Endothelial cell of umbilical vein (primary cell): ENCODE results near the gene EPRS1.

Experiments
- CTCF ChIP-seq, 2 donors: IDR thresholded peaks; 1 replicate in 1 of 2; 2 replicates in 1 of 2; pipeline ENCODE4 v1.5.1; 2011; ENCODE audit warnings: low read length in 2 of 2, mild to moderate bottlenecking in 2 of 2, moderate library complexity in 2 of 2, control low read depth in 1 of 2, inconsistent platforms in 1 of 2, low read depth in 1 of 2; ENCODE audit not compliant: insufficient read depth in 1 of 2; ENCODE audit errors: extremely low read depth in 1 of 2
- EZH2 ChIP-seq: IDR thresholded peaks from 2 replicates; pipeline ENCODE4 v1.6.1; 2012; ENCODE audit warnings: borderline replicate concordance, low read depth, mild to moderate bottlenecking, moderate library complexity, low read length, inconsistent platforms; ENCODE audit not compliant: severe bottlenecking
- FOS ChIP-seq: IDR thresholded peaks from 2 replicates; pipeline ENCODE4 v1.6.1; 2011; ENCODE audit warnings: mild to moderate bottlenecking, low read length, moderate library complexity, borderline replicate concordance; ENCODE audit not compliant: insufficient read depth
- GATA2 ChIP-seq: IDR thresholded peaks from 2 replicates; pipeline ENCODE4 v1.7.0; 2011; ENCODE audit warnings: low read depth, mild to moderate bottlenecking, moderate library complexity, mixed read lengths, low read length; ENCODE audit not compliant: insufficient read length, insufficient read depth
- JUN ChIP-seq: IDR thresholded peaks from 2 replicates; pipeline ENCODE4 v1.6.1; 2011; ENCODE audit warnings: borderline replicate concordance, low read depth; ENCODE audit not compliant: insufficient read length, insufficient read depth
- POLR2A ChIP-seq: IDR thresholded peaks from 2 replicates; pipeline ENCODE4 v1.6.1; 2012; ENCODE audit warnings: low read depth, mild to moderate bottlenecking, control low read depth, low read length
- POLR2AphosphoS5 ChIP-seq: IDR thresholded peaks from 2 replicates; pipeline ENCODE4 v1.6.1; 2012; ENCODE audit warnings: low read depth, mild to moderate bottlenecking, control low read depth, low read length, moderate library complexity; ENCODE audit not compliant: insufficient read depth
- TF ChIP-seq, protein P1 (sequence below): IDR thresholded peaks from 2 replicates; pipeline ENCODE4 v1.6.1; 2011; ENCODE audit not compliant: insufficient read depth, insufficient read length

GRCh38 chr1:220092694-220093093 lies 46.4 kb upstream of the EPRS1 start:
- TF ChIP-seq CTCF (IDR thresholded peaks at IDR 0.05; ENCODE audit: extremely low read depth in 1 of 2, insufficient read depth in 1 of 2, low read depth in 1 of 2, low read length in 2 of 2), result no peak
- no peak for TF ChIP-seq POLR2A
- no peak for TF ChIP-seq EZH2
- TF ChIP-seq POLR2AphosphoS5, result no peak
- TF ChIP-seq, protein P1, sequence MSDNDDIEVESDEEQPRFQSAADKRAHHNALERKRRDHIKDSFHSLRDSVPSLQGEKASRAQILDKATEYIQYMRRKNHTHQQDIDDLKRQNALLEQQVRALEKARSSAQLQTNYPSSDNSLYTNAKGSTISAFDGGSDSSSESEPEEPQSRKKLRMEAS, result no peak
- no peak for TF ChIP-seq JUN
- no peak for TF ChIP-seq FOS
- no peak for TF ChIP-seq GATA2
